Glomerular endothelial cell (primary cell): ENCODE results near the gene ASF1B. TPM values are rescaled to one million over a fixed set of nuclear protein-coding genes. Genes with fewer than 3 reads are reported as not detected.

Source experiments
- DNase-seq: peaks from one replicate; pipeline ENCODE4 v3.0.0-alpha.2; 2011; ENCODE audit warnings: low read depth, low spot score; ENCODE audit errors: extremely low read depth
- total RNA-seq: library from RNA; depleted of rRNA; stranded (reverse); fragments of >200 nt; gene quantifications from 2 replicates; pipeline ENCODE4 v1.2.3, GENCODE V29; 2015

The ASF1B gene
- total RNA-seq, 1 donor from 2014 or later, result 17.7 TPM

DNA sequence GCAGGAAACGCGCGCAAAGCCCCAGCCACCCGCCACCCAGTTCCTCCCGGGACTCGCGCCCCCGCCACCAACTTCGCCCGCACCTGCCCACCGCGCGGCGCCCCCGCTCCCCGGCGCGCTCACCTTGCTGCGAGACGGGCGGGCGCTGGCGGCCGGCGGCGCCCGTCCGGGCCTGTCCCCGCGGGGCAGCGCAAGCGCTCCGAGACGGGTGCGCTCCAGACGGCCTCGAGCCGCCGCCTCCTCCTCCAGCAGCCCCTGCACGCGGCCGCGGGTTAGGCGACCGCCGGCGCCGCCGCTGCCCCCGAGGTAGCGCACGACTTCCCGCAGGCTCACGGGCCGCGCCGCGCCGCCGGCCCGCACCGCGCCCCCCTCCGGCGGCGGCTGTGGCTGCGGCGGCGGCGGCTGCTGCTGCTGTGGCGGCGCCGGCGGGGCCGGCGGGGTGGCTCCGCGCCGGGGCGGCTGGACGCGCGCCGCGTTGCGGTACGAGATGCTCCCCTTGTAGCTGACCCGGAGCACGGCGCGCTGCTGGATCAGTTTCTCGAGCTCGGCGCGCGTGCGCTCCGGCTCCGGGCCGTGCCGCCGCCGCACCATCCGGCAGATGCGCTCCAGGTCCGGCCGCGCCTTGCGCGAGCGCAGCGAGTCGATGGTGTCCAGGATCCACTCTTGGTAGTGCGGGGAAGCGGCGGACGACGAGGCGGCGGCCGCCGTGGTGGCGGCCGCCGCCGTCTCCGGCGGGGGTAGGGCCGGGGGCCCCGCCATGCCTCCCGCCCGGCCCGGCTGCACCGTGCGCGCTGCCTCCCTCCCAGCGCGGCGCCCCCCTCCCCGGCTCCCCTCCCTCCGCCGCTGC is 46.5 kb downstream of the ASF1B start:
- no peak for DNase-seq

GRCh38 chr19:14089412-14089661 is 47.1 kb downstream of the ASF1B start:
- no peak for DNase-seq

- no peak for DNase-seq
Observed at GRCh38 chr19:14088634-14089411, 47.6 kb downstream of the ASF1B start.

GRCh38 chr19:14086098-14086497 is 50.3 kb downstream of the ASF1B start:
- DNase-seq, result no peak

DNA sequence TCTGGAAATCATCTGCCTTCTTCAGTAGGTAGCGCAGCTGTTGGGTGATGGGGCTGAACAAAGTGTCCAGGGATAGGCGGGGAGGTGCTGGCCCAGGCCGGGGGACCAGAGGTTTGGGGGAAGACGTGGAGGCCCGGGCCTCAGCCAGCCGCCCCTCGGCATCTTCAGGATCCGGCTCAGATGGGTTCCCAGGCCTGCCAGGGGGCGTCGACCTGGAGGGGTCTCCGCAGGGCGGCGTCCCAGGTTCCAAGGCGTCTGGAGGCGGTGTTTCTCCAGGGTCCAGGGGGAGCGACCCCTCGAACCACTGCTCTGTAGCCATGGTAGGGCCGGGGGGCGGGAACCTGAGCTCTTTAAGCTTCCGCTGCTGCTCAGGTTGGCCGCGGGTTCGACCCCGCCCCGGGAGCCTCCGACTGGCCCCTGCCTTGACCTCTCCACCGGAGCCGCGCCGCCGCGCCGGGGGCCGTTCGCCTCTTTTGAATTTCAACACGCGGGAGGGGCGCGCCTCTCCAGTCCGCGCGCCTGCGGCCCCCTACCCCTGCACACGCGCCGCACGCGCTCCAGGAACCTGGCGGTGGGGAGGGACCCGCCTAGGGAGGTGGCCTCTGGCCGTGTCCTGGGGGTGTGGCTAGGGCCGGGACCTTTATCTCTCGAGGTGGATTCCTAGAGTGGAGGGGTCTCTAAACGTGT is 50.9 kb downstream of the ASF1B start, which contains the start of gene C19orf67:
Gene C19orf67, minus strand, starts transcription at position 475 of the 687 bp plus-strand sequence. Its CDS starts 156 bp downstream, at position 319.
- no peak for DNase-seq

DNA sequence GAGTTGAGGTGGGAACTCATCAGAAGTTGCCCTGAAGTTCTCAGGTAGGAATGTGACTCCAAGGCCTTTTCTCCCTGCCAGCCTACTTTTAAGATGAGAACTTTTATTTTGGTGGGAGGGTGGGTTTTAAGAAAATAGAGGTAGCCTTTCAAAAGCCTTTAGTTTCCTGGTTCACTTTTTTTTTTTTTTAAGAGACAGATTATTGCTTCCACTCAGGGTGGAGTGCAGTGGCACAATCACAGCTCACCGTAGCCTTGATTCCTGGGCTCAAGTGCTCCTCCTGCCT is 53.8 kb downstream of the ASF1B start:
- no peak for DNase-seq

GRCh38 chr19:14081797-14082674 is 54.4 kb downstream of the ASF1B start:
- DNase-seq, result no peak

DNA sequence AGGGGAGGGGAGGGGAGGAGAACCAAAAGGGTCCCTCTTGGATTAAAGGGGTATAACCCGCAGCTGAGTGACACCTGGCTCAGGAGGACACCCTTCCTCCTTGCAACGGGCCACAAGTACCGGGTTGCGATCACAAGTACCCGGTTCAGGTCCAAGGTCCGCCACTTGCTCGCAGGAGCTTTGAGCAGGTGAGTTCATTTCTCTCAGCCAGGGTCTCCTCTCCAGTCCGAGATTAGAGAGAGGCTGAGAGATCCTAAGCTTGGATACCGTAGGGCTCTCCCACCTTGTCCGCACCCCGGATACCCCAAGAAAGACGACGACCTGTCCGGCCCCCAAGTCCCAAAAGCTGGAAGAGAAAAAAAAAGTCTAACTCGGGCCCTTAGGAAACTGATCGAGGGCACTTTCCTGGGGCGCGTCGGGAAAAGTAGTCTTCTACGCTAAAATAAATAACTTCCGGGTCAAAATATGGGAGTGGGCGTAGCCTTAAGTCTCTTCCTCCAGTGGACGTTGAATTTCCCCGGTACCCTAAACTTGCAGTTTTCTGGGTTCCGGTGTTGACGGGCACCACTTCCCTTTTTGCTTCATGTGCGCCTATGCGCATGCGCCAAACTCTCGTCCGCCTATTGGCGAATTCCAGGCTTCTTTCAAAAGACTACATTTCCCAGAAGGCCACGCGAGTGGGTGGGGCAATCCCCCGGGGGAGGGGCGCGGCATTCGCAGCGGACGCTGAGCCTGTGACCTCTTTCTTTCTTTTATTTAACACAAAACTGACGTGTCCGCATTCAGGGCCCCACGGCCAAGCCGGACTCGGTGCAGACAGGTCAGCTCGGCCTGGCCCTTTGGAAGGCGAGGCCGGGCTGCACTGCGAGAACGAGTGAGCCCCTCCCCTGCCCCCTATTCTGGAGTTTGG is 55.2 kb downstream of the ASF1B start:
- DNase-seq, result peak; percentile 99

DNA sequence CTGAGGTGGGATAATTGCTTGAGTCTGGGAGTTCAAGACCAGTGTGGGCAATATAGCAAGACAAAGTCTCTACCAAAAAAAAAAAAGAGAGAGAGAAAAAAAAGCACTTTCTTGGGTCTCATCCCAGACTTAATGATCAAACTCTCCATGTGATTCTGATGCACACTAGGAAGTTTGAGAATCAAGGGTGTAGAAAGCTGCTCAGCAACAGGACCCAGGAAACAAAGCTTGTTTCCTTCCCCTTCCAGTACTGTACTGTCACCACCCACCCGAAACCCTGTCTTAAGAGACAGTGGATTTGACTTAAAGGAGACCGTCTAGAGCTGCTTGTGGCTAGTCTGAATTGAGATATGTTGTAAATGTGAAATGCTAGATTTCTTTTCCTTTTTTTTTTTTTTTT is 58.0 kb downstream of the ASF1B start:
- DNase-seq, result no peak

DNA sequence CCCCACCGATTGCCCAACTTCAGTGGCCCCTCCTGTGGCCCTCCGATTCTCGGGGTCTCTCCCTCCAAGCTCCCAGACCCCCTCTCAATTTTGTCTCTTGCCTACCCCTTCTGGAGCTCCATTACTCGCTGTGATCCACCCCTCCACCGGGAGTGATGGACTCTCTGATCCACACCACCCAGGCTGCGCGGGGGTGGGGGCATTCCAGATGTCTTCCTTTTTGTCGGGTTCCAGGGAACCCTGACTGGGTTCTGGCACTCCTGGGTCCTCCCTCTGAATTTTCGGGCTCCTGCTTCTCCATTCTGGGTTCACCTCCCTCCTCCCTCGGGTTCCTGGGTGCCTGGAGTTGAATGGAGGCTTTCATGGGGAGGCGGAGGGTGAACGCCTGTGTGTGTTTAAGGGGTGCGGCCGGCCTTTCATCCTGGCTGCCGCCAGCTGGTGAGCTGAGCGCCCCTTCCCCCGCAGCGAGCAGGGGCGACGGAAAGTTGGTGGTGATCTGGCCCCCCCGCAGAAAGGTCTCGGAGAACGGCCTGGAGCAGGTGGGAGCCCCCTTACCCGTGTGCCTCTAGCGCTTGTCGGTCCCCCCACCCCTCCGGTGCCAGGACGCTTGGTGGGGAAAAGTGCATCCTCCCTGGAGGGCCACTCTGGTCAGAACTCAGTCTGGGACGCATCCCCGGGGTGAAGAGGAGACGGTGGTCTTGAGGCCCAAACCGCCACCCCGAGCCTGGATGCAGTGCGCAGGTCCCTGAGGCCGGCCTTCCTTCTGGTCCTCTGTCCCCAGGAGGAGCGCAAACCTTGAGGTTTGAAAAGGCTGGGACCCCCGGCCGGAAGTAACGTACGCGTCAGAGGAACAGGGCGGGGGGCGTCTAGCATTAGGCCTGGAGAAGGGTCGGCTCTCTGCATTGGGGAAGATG is 62.2 kb downstream of the ASF1B start:
- no peak for DNase-seq

GRCh38 chr19:14073261-14073924 is 63.0 kb downstream of the ASF1B start:
- DNase-seq, result no peak

GRCh38 chr19:14072535-14073260 is 63.7 kb downstream of the ASF1B start, which contains the start of gene MISP3:
Gene MISP3, plus strand, starts transcription at chr19:14072786. Its CDS starts 524 bp downstream, at chr19:14073310.
- no peak for DNase-seq

GRCh38 chr19:14070268-14071050 is 65.9 kb downstream of the ASF1B start:
- DNase-seq, result no peak
